Mucosa of descending colon (tissue), 3 donors: Measurements from ENCODE around the gene CLCA1. TPM values are rescaled to one million over a fixed set of nuclear protein-coding genes. Genes with fewer than 3 reads are reported as not detected.

ENCODE experiments used
- ATAC-seq: fragments of 200-7000 bp; cut with Tn5 transposase; one replicate; pipeline ENCODE4 v1.9.1; 2020; ENCODE audit warnings: mild to moderate bottlenecking, moderate library complexity
- DNase-seq, 3 donors: peaks; one replicate each; pipeline ENCODE4 v3.0.0-alpha.2; 2020
- H3K36me3 ChIP-seq: fragments of 200-600 bp; one replicate; pipeline ENCODE4 v1.8.0; 2021; ENCODE audit warnings: low read depth, mild to moderate bottlenecking
- H3K4me1 ChIP-seq: fragments of 200-600 bp; one replicate; pipeline ENCODE4 v1.8.0; 2021; ENCODE audit warnings: low read depth, mild to moderate bottlenecking
- H3K4me3 ChIP-seq: fragments of 200-600 bp; one replicate; pipeline ENCODE4 v1.8.0; 2021; ENCODE audit warnings: mild to moderate bottlenecking
- H3K9me3 ChIP-seq: fragments of 200-600 bp; one replicate; pipeline ENCODE4 v1.8.0; 2021; ENCODE audit warnings: mild to moderate bottlenecking
- intact Hi-C, 2 donors: fragments of 100-400 bp; cut with DNase I in 1 of 2; cut with micrococcal nuclease in 1 of 2; formaldehyde crosslinking; loops; one replicate each; pipeline versions ENCODE4 v1.11.0 to v1.11.1; 2022; cut with DNase I, micrococcal nuclease
- total RNA-seq, 3 donors: library from RNA; stranded (reverse); fragmentation: NEBNext Ultra II Directional in 2 of 3; extraction: Animal tissue kit (Norgen Biotek cat#: 25700) in 2 of 3; gene quantifications; one replicate each; pipeline versions ENCODE4 v1.2.1 to v1.2.4, GENCODE V29; 2021 to 2023
- TF ChIP-seq, protein P1 (sequence below): fragments of 200-600 bp; IDR thresholded peaks from one replicate; pipeline ENCODE4 v1.8.0; 2022; ENCODE audit warnings: antibody characterized with exemption, mild to moderate bottlenecking
- donor health status: DM: no; HTN: no; CAD: no; lungs with moderate emphysema.
- donor health status: DM: no; HTN: no; CAD: no.
- donor health status: DM: no; HTN: yes; CAD: no.

CLCA1 gene
- total RNA-seq, 3 donors from 2014 or later: 438 to 1,288 (median 1,205) TPM

DNA sequence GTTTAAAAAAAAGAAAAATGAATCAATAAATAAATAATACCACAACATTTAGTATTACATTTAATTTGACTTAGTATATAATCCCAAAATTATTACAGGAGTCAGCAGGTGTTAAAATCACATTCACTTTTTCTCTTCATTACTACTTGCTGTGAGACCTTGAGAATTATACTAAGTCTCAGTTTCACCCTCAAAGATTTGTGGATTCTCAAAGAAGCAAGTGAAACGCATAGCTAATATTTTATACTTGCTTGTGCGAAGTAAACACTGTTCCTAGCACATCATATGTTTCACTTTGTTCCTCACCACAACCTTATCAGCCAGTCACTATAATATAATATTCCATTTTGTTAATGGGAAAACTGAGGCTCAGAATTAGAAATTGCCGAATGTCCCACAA is 4.0 kb downstream of the CLCA1 start:
- TF ChIP-seq, protein P1, sequence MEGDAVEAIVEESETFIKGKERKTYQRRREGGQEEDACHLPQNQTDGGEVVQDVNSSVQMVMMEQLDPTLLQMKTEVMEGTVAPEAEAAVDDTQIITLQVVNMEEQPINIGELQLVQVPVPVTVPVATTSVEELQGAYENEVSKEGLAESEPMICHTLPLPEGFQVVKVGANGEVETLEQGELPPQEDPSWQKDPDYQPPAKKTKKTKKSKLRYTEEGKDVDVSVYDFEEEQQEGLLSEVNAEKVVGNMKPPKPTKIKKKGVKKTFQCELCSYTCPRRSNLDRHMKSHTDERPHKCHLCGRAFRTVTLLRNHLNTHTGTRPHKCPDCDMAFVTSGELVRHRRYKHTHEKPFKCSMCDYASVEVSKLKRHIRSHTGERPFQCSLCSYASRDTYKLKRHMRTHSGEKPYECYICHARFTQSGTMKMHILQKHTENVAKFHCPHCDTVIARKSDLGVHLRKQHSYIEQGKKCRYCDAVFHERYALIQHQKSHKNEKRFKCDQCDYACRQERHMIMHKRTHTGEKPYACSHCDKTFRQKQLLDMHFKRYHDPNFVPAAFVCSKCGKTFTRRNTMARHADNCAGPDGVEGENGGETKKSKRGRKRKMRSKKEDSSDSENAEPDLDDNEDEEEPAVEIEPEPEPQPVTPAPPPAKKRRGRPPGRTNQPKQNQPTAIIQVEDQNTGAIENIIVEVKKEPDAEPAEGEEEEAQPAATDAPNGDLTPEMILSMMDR: no peak
- intact Hi-C loops: loop anchor here in 1 of 2 donors (5.0 kb wide), 1 partner anchor 35 kb away; no protein-coding TSS in a partner anchor
- ATAC-seq (no peak), DNase-seq (no peak)
- no peaks in the 10 kb centered on the region for H3K4me1 ChIP-seq
- no peaks in the 10 kb centered on the region for H3K36me3 ChIP-seq
- no peak overlapping the region for H3K4me3 ChIP-seq
- H3K9me3 ChIP-seq: no peaks in the 10 kb centered on the region

DNA sequence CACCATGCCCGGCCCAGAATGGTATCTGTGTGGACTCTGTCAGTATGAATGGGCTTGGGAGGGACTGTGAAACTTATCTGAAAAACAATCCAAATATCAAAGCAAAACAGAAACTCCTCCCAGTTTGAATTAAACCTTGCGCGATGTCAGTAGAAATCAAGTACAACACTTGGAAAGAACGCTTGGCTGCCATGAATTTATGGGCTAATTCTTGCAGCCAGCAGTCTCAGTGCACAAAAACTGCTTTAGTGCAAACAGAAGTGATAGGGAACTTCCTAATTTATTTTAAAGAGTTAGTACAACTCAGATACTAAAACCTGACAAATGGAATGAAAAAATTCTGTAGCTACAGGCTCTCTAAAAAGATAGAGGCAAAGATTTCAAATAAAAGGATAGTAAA is 8.5 kb downstream of the CLCA1 start:
- Histone ChIP-seq H3K4me3 (no peak overlapping the region), H3K9me3 (no peaks in the 10 kb centered on the region), H3K36me3 (no peaks in the 10 kb centered on the region), H3K4me1 (peaks cover 5% of the 10 kb centered on the region)
- no peak for DNase-seq
- intact Hi-C loops: no loop called here
- TF ChIP-seq, protein P1: no peak
- no peak for ATAC-seq

DNA sequence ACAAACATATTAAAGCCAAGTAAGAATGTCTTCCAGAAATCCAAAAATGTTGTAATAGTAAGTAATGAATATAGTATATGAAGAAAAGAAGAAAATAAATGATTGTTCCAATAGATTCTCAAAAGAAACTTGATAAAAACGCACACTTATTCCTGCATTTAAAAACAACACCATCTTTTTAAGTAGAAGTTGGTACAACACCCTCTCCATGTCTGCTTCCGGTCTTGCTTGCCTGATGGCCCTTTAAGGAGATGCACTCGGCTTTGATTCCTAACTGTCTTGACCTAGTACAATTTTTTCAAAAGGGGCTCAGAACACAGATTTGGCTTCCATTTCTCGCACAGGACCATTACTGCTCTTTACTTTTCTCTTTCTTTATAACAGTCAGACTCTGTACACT is 9.0 kb downstream of the CLCA1 start:
- TF ChIP-seq, protein P1: no peak
- intact Hi-C loops: no loop called here
- DNase-seq: no peak
- ATAC-seq: no peak
- H3K36me3 ChIP-seq: no peaks in the 10 kb centered on the region
- no peaks in the 10 kb centered on the region for H3K9me3 ChIP-seq
- H3K4me3 ChIP-seq: no peak overlapping the region
- peaks cover 5% of the 10 kb centered on the region for H3K4me1 ChIP-seq

DNA sequence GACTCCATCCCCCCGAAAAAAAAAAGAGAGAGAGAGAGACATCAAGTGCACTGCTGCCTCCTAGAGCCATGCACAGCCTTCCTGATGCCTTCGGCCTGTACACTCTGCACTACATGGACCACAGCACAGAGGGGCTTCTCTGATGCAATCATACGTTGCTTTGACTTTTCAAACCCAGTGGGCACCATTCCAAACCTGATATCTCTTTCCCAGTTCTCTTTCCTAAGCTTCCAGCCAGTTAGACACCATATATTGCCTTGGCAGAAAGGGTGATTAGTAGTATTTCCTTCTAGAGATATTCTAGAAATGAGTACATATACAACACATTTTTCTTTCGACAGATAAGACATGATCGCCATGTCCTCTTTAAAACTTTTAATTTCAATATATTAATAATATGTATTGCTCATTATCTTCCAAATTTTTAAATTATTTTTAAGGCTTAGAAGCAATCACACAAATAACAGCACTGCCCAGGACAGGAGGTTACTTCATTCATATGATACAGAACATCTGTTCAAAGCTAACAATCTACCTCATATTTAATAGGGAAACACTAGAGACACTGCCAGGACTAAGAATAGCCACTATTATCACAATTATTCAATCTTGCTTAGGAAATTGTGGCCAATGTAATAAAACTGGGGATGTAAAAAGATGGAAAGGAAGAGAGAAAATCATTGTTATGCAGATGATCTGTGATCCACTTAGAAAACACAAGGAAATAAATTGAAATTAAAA is 9.9 kb downstream of the CLCA1 start:
- Histone ChIP-seq H3K9me3 (no peaks in the 10 kb centered on the region), H3K36me3 (no peaks in the 10 kb centered on the region), H3K4me3 (no peak overlapping the region), H3K4me1 (peaks cover 5% of the 10 kb centered on the region)
- intact Hi-C loops: no loop called here
- no peak for ATAC-seq
- DNase-seq: no peak
- TF ChIP-seq, protein P1: no peak

DNA sequence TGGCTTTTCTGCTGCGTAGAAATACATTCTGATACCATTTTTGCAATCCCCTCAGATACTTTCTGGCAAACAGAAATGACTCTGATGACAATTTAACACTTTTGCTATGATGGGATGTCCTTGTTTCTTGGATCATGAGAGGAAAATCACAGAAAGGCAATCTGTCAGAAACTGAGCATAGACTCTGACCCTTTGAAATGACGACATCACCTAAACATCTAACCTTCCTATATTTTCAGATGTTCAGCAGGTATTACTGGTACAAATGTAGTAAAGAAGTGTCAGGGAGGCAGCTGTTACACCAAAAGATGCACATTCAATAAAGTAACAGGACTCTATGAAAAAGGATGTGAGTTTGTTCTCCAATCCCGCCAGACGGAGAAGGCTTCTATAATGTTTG is 13.2 kb downstream of the CLCA1 start:
- no peaks in the 10 kb centered on the region for H3K36me3 ChIP-seq
- DNase-seq (no peak), ATAC-seq (no peak)
- peaks cover 5% of the 10 kb centered on the region for H3K4me1 ChIP-seq
- no peaks in the 10 kb centered on the region for H3K9me3 ChIP-seq
- no peak overlapping the region for H3K4me3 ChIP-seq
- intact Hi-C loops: no loop called here
- TF ChIP-seq, protein P1: no peak
